ENCODE data around the gene GUCA1A. TPM values are rescaled to one million over a fixed set of nuclear protein-coding genes. Genes with fewer than 3 reads are reported as not detected.
"Not testable (repeated sequence)": the region's sequence is repeated elsewhere in the genome, so short reads cannot be mapped to it uniquely, and the experiment has no call there.

Gene GUCA1A
- total RNA-seq, 1 donor from 2014 or later = not detected

- DNase-seq (no peak), ATAC-seq (ENCODE audit: low read depth) (no peak)
- ChIA-PET POLR2A (no interaction called here), CTCF (no interaction called here)
- no peak for TF ChIP-seq CTCF (IDR thresholded peaks at IDR 0.05)
- intact Hi-C loops (cut with micrococcal nuclease) = no loop called here
- H3K9me3 Mint-ChIP-seq = no peaks in the 10 kb centered on the region
- peaks cover 32% of the 10 kb centered on the region for H3K36me3 Mint-ChIP-seq (ENCODE audit: low read depth)
- H3K27me3 Mint-ChIP-seq = no peaks in the 10 kb centered on the region
- no peak overlapping the region for H3K27ac Mint-ChIP-seq
- peaks cover 2% of the 10 kb centered on the region for H3K4me1 Mint-ChIP-seq
- no peak overlapping the region for H3K4me3 Mint-ChIP-seq
These were observed 26.9 kb downstream of the GUCA1A start for GRCh38 chr6:42200035-42200434.

GRCh38 chr6:42201382-42201781 is 28.2 kb downstream of the GUCA1A start:
- H3K27me3 Mint-ChIP-seq = no peaks in the 10 kb centered on the region
- CTCF ChIA-PET = interaction anchor here (0.6 kb wide), 1 partner anchor 13 kb away, joined by 3 read pairs; no protein-coding TSS in a partner anchor
- H3K4me3 Mint-ChIP-seq = no peak overlapping the region
- intact Hi-C loops (cut with micrococcal nuclease) = no loop called here
- peaks cover 42% of the 10 kb centered on the region for H3K36me3 Mint-ChIP-seq (ENCODE audit: low read depth)
- ATAC-seq (ENCODE audit: low read depth) (no peak), DNase-seq (no peak)
- POLR2A ChIA-PET = interaction anchor here (0.7 kb wide), 1 partner anchor 346 kb away, joined by 5 read pairs; no protein-coding TSS in a partner anchor
- no peak overlapping the region for H3K27ac Mint-ChIP-seq
- no peak for TF ChIP-seq CTCF (IDR thresholded peaks at IDR 0.05)
- H3K4me1 Mint-ChIP-seq = no peaks in the 10 kb centered on the region
- H3K9me3 Mint-ChIP-seq = no peaks in the 10 kb centered on the region

GRCh38 chr6:42202131-42202915 is 29.2 kb downstream of the GUCA1A start:
- peaks cover 50% of the 10 kb centered on the region for H3K36me3 Mint-ChIP-seq (ENCODE audit: low read depth)
- H3K27me3 Mint-ChIP-seq; DNase-seq; H3K4me3 Mint-ChIP-seq; intact Hi-C loops (cut with micrococcal nuclease); H3K27ac Mint-ChIP-seq; POLR2A ChIA-PET; H3K9me3 Mint-ChIP-seq; H3K4me1 Mint-ChIP-seq; ATAC-seq (ENCODE audit: low read depth): not testable (repeated sequence)
- CTCF ChIA-PET = interaction anchor here (1.3 kb wide), 1 partner anchor 12 kb away, joined by 3 read pairs; no protein-coding TSS in a partner anchor

- H3K36me3 Mint-ChIP-seq (ENCODE audit: low read depth) = peaks cover 58% of the 10 kb centered on the region
- DNase-seq (no peak), ATAC-seq (ENCODE audit: low read depth) (no peak)
- no peaks in the 10 kb centered on the region for H3K9me3 Mint-ChIP-seq
- H3K27me3 Mint-ChIP-seq = no peaks in the 10 kb centered on the region
- no peak overlapping the region for H3K4me3 Mint-ChIP-seq
- CTCF ChIA-PET = interaction anchor here (0.7 to 1.3 kb wide), 2 partner anchors 10 to 11 kb away, joined by 3 read pairs; no protein-coding TSS in a partner anchor
- TF ChIP-seq CTCF (IDR thresholded peaks at IDR 0.05) = no peak
- H3K27ac Mint-ChIP-seq = no peak overlapping the region
- intact Hi-C loops (cut with micrococcal nuclease) = no loop called here
- POLR2A ChIA-PET = no interaction called here
- H3K4me1 Mint-ChIP-seq = no peaks in the 10 kb centered on the region
These were observed 30.0 kb downstream of the GUCA1A start for GRCh38 chr6:42203183-42203582.

GRCh38 chr6:42204768-42205282 is 31.7 kb downstream of the GUCA1A start:
- H3K9me3 Mint-ChIP-seq = no peaks in the 10 kb centered on the region
- H3K4me3 Mint-ChIP-seq = no peak overlapping the region
- CTCF ChIA-PET = interaction anchor here (1.3 kb wide), 1 partner anchor 10 kb away, joined by 4 read pairs; no protein-coding TSS in a partner anchor
- no peaks in the 10 kb centered on the region for H3K27me3 Mint-ChIP-seq
- H3K4me1 Mint-ChIP-seq = no peaks in the 10 kb centered on the region
- H3K27ac Mint-ChIP-seq = no peak overlapping the region
- POLR2A ChIA-PET = interaction anchor here (0.7 kb wide), 1 partner anchor 32 kb away, joined by 9 read pairs; no protein-coding TSS in a partner anchor
- intact Hi-C loops (cut with micrococcal nuclease) = no loop called here
- ATAC-seq (ENCODE audit: low read depth) (no peak), DNase-seq (no peak)
- no peak for TF ChIP-seq CTCF (IDR thresholded peaks at IDR 0.05)
- H3K36me3 Mint-ChIP-seq (ENCODE audit: low read depth) = peaks cover 73% of the 10 kb centered on the region

- intact Hi-C loops (cut with micrococcal nuclease) = not testable (repeated sequence)
- H3K4me1 Mint-ChIP-seq = peaks cover 12% of the 10 kb centered on the region
These were observed 34.4 kb downstream of the GUCA1A start for GRCh38 chr6:42207559-42207958.

More at GRCh38 chr6:42207559-42207958, 34.4 kb downstream of the GUCA1A start:
- H3K27ac Mint-ChIP-seq; H3K27me3 Mint-ChIP-seq; H3K9me3 Mint-ChIP-seq; POLR2A ChIA-PET; CTCF ChIA-PET; ATAC-seq (ENCODE audit: low read depth); H3K4me3 Mint-ChIP-seq; DNase-seq: not testable (repeated sequence)
- H3K36me3 Mint-ChIP-seq (ENCODE audit: low read depth) = peaks cover 81% of the 10 kb centered on the region

All from activated B cell treated with CpG ODN at 0.5 μM for 24 hours (primary cell).